GM23338 (cell line): ENCODE data around the gene HIVEP2. TPM values are rescaled to one million over a fixed set of nuclear protein-coding genes. Genes with fewer than 3 reads are reported as not detected.

ENCODE experiments used
- ATAC-seq: fragments of 200-7000 bp; cut with Tn5 transposase; 3 replicates; pipeline ENCODE4 v1.9.1; 2020
- DNase-seq: peaks from one replicate; pipeline ENCODE4 v3.0.0-alpha.2; 2015; ENCODE audit warnings: low spot score
- H2AFZ ChIP-seq: fragments of 200-600 bp; sonication (generic); 2 replicates; pipeline ENCODE4 v1.8.0; 2016; ENCODE audit warnings: antibody characterized with exemption, mild to moderate bottlenecking, moderate library complexity
- H3F3A ChIP-seq: fragments of 200-600 bp; sonication (generic); replicated peaks from 2 replicates; pipeline ENCODE4 v1.8.0; 2017; ENCODE audit warnings: antibody characterized with exemption, mixed run types, low read depth
- H3K27ac ChIP-seq: fragments of 200-600 bp; sonication (generic); 2 replicates; pipeline ENCODE4 v1.6.1; 2016; ENCODE audit warnings: low read depth
- H3K27me3 ChIP-seq: fragments of 200-600 bp; sonication (generic); 2 replicates; pipeline ENCODE4 v1.8.0; 2016; ENCODE audit warnings: mild to moderate bottlenecking, mixed run types, moderate library complexity; ENCODE audit not compliant: insufficient read depth
- H3K36me3 ChIP-seq: fragments of 200-600 bp; sonication (generic); 2 replicates; pipeline ENCODE4 v1.8.0; 2016; ENCODE audit warnings: mild to moderate bottlenecking; ENCODE audit not compliant: insufficient read depth
- H3K4me1 ChIP-seq: fragments of 200-600 bp; sonication (generic); 2 replicates; pipeline ENCODE4 v1.8.0; 2016; ENCODE audit warnings: mild to moderate bottlenecking, moderate library complexity; ENCODE audit not compliant: insufficient read depth
- H3K4me2 ChIP-seq: fragments of 200-600 bp; sonication (generic); 2 replicates; pipeline ENCODE4 v1.7.1; 2017; ENCODE audit warnings: mixed run types
- H3K4me3 ChIP-seq: fragments of 200-600 bp; sonication (generic); 2 replicates; pipeline ENCODE4 v1.6.1; 2016; ENCODE audit warnings: mixed run types
- H3K79me2 ChIP-seq: fragments of 200-600 bp; sonication (generic); replicated peaks from 2 replicates; pipeline ENCODE4 v1.8.0; 2017; ENCODE audit warnings: mild to moderate bottlenecking; ENCODE audit not compliant: insufficient read depth
- H3K9me2 ChIP-seq: fragments of 200-600 bp; sonication (generic); 2 replicates; pipeline ENCODE4 v1.8.0; 2017; ENCODE audit not compliant: insufficient read depth
- H4K20me1 ChIP-seq: fragments of 200-600 bp; sonication (generic); replicated peaks from 2 replicates; pipeline ENCODE4 v1.8.0; 2017; ENCODE audit warnings: mild to moderate bottlenecking; ENCODE audit not compliant: insufficient read depth
- H3K27ac Mint-ChIP-seq: 2 replicates; pipeline ENCODE4 v1.8.0; 2020; ENCODE audit warnings: inconsistent platforms, mild to moderate bottlenecking, moderate library complexity, mixed read lengths
- H3K27me3 Mint-ChIP-seq: 3 replicates; pipeline ENCODE4 v1.8.0; 2022; ENCODE audit warnings: low read depth, mild to moderate bottlenecking, moderate library complexity, mixed read lengths, inconsistent platforms; ENCODE audit not compliant: insufficient read depth, poor library complexity
- H3K36me3 Mint-ChIP-seq: 3 replicates; pipeline ENCODE4 v1.8.0; 2021; ENCODE audit warnings: low read depth, mild to moderate bottlenecking, inconsistent platforms, moderate library complexity, mixed read lengths
- H3K4me1 Mint-ChIP-seq: 3 replicates; pipeline ENCODE4 v1.8.0; 2020; ENCODE audit warnings: mild to moderate bottlenecking, inconsistent platforms, mixed read lengths
- H3K4me3 Mint-ChIP-seq: 3 replicates; pipeline ENCODE4 v1.8.0; 2021; ENCODE audit warnings: moderate library complexity, mild to moderate bottlenecking, inconsistent platforms, mixed read lengths
- H3K9me3 Mint-ChIP-seq: 3 replicates; pipeline ENCODE4 v1.8.0; 2020; ENCODE audit warnings: moderate library complexity, mild to moderate bottlenecking, inconsistent platforms, mixed read lengths
- CREB1 ChIP-seq: fragments of 250-450 bp; sonication (Bioruptor Pico); IDR thresholded peaks from 2 replicates; pipeline ENCODE4 v1.5.0; 2020; ENCODE audit warnings: low read depth, mild to moderate bottlenecking, moderate library complexity
- ETS1 ChIP-seq: IDR thresholded peaks from 2 replicates; pipeline ENCODE4 v1.6.1; 2016; ENCODE audit warnings: antibody characterized with exemption
- EZH2 ChIP-seq: fragments of 200-600 bp; sonication (generic); IDR thresholded peaks from one replicate; pipeline ENCODE4 v1.8.0; 2017; ENCODE audit warnings: antibody characterized with exemption, mild to moderate bottlenecking, low read depth; ENCODE audit not compliant: unreplicated experiment
- EZH2phosphoT487 ChIP-seq: fragments of 200-600 bp; sonication (generic); IDR thresholded peaks from one replicate; pipeline ENCODE4 v1.8.1; 2018; ENCODE audit warnings: antibody characterized with exemption; ENCODE audit not compliant: unreplicated experiment
- JUNB ChIP-seq: IDR thresholded peaks from one replicate; pipeline ENCODE4 v1.6.1; 2016; ENCODE audit warnings: antibody characterized with exemption; ENCODE audit not compliant: unreplicated experiment
- POLR2AphosphoS5 ChIP-seq: IDR thresholded peaks from 2 replicates; pipeline ENCODE4 v1.6.1; 2016; ENCODE audit warnings: antibody characterized with exemption, low read depth
- ZNF114 ChIP-seq: fragments of 250-450 bp; sonication (Bioruptor Pico); IDR thresholded peaks from 2 replicates; pipeline ENCODE4 v1.5.0; 2020; ENCODE audit warnings: mild to moderate bottlenecking, moderate library complexity
- polyA plus RNA-seq: library from polyadenylated mRNA; unstranded; fragments of >200 nt; fragmentation: Nextera tagmentation; extraction: Ambion mirVana; gene quantifications from 2 replicates; pipeline ENCODE4 v1.2.1, GENCODE V29; 2016
- total RNA-seq: library from RNA; depleted of rRNA; stranded (reverse); fragments of >200 nt; shearing (Covaris generic); gene quantifications from 2 replicates; pipeline ENCODE4 v1.2.3, GENCODE V29; 2014
- TF ChIP-seq, protein P1 (sequence below), 2 experiments: fragments of 200-600 bp in 1 of 2; sonication (generic) in 1 of 2; conservative IDR thresholded peaks; 2 replicates each; pipeline versions ENCODE4 v1.5.1 to v1.6.1; 2016 to 2017; ENCODE audit warnings: antibody characterized with exemption in 2 of 2, low read depth in 2 of 2, mild to moderate bottlenecking in 2 of 2, moderate library complexity in 1 of 2

The HIVEP2 gene
- total and polyA plus RNA-seq, 2 experiments from 2014 or later, result 1.5 to 7.4 TPM

GRCh38 chr6:142746524-142746923 is 198.5 kb downstream of the HIVEP2 start:
- no peak overlapping the region for H3K27ac ChIP-seq
- H4K20me1 ChIP-seq, result no peaks in the 10 kb centered on the region
- Mint-ChIP-seq H3K27me3 (no peaks in the 10 kb centered on the region), H3K27ac (no peak overlapping the region; the same call in 1 of the 2 replicates), H3K9me3 (no peaks in the 10 kb centered on the region), H3K36me3 (no peaks in the 10 kb centered on the region), H3K4me1 (no peaks in the 10 kb centered on the region; the same call in 1 of the 3 replicates), H3K4me3 (no peak overlapping the region)
- H3K4me1 ChIP-seq, result no peaks in the 10 kb centered on the region
- H3K36me3 ChIP-seq, result no peaks in the 10 kb centered on the region
- H3K9me2 ChIP-seq, result no peaks in the 10 kb centered on the region; the same call in 1 of the 2 replicates
- peak; percentile 87 for DNase-seq
- no peaks in the 10 kb centered on the region for H3F3A ChIP-seq
- no peak overlapping the region for H3K4me2 ChIP-seq
- no peak overlapping the region for H3K4me3 ChIP-seq
- H2AFZ ChIP-seq, result peak overlapping the region; percentile 63
- no peaks in the 10 kb centered on the region for H3K79me2 ChIP-seq
- no peak for TF ChIP-seq ETS1
- TF ChIP-seq, protein P1, sequence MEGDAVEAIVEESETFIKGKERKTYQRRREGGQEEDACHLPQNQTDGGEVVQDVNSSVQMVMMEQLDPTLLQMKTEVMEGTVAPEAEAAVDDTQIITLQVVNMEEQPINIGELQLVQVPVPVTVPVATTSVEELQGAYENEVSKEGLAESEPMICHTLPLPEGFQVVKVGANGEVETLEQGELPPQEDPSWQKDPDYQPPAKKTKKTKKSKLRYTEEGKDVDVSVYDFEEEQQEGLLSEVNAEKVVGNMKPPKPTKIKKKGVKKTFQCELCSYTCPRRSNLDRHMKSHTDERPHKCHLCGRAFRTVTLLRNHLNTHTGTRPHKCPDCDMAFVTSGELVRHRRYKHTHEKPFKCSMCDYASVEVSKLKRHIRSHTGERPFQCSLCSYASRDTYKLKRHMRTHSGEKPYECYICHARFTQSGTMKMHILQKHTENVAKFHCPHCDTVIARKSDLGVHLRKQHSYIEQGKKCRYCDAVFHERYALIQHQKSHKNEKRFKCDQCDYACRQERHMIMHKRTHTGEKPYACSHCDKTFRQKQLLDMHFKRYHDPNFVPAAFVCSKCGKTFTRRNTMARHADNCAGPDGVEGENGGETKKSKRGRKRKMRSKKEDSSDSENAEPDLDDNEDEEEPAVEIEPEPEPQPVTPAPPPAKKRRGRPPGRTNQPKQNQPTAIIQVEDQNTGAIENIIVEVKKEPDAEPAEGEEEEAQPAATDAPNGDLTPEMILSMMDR (conservative IDR thresholded peaks at IDR 0.05; ENCODE audit: low read depth in 2 of 2), result peak; percentile 78 to 81
- H3K27me3 ChIP-seq, result no peaks in the 10 kb centered on the region
- ATAC-seq, result peak; percentile 99

DNA sequence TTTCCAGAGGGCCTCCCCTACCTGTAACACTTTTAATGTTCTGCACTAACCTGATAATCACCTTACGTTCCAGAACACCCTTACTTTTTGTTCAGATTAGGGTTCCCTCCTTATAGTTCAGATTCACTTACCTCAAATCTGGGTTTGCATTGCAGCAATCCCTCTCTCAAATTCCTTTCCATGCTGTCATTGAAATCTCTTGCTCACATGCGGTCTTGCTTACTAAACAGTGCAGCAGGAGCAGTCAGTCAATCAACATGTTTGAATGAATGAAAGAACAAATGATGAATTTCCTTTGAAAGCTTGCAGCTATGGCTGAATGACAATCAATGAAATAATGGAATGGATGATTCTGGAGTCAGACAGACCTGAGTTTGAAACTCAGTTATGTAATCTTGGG is 200.1 kb downstream of the HIVEP2 start:
- H3K4me1 Mint-ChIP-seq, result no peaks in the 10 kb centered on the region; the same call in 1 of the 3 replicates
- H3K36me3 ChIP-seq, result no peaks in the 10 kb centered on the region
- no peak for ATAC-seq

More for the DNA sequence above, 200.1 kb downstream of the HIVEP2 start:
- H3K9me2 ChIP-seq, result peaks cover 3% of the 10 kb centered on the region; the same call in 1 of the 2 replicates
- no peaks in the 10 kb centered on the region for H3K36me3 Mint-ChIP-seq
- no peak overlapping the region for H3K4me2 ChIP-seq
- H3K27me3 Mint-ChIP-seq, result no peaks in the 10 kb centered on the region
- no peaks in the 10 kb centered on the region for H3K4me1 ChIP-seq
- H3F3A ChIP-seq, result no peaks in the 10 kb centered on the region
- H3K4me3 Mint-ChIP-seq, result no peak overlapping the region
- H3K9me3 Mint-ChIP-seq, result no peaks in the 10 kb centered on the region
- DNase-seq, result no peak
- no peaks in the 10 kb centered on the region for H3K27me3 ChIP-seq
- H3K4me3 ChIP-seq, result no peak overlapping the region
- H3K79me2 ChIP-seq, result no peaks in the 10 kb centered on the region
- no peaks in the 10 kb centered on the region for H4K20me1 ChIP-seq
- no peak overlapping the region for H3K27ac ChIP-seq
- peak overlapping the region; percentile 87 for H2AFZ ChIP-seq
- H3K27ac Mint-ChIP-seq, result no peak overlapping the region
- no peak for TF ChIP-seq ZNF114
- TF ChIP-seq EZH2phosphoT487, result no peak
- TF ChIP-seq JUNB, result no peak
- TF ChIP-seq CREB1, result no peak
- no peak for TF ChIP-seq POLR2AphosphoS5
- TF ChIP-seq EZH2, result no peak
- TF ChIP-seq ETS1, result no peak
